SK-N-SH treated with all-trans-retinoic acid at 6 μM for 48 hours (cell line): ENCODE results near the gene PHKA1.

Experiments
- ATAC-seq: fragments of 200-7000 bp; cut with Tn5 transposase; 3 replicates; pipeline ENCODE4 v1.9.1; 2020; ENCODE audit warnings: mild to moderate bottlenecking, moderate library complexity
- CSDC2 ChIP-seq: fragments of 250-450 bp; sonication (Bioruptor Pico); IDR thresholded peaks from 2 replicates; pipeline ENCODE4 v1.5.0; 2020; ENCODE audit warnings: mild to moderate bottlenecking, moderate library complexity
- ESRRG ChIP-seq: fragments of 250-450 bp; sonication (Bioruptor Pico); IDR thresholded peaks from 2 replicates; pipeline ENCODE4 v1.6.1; 2021; ENCODE audit warnings: mild to moderate bottlenecking
- GLIS3 ChIP-seq: fragments of 250-450 bp; sonication (Bioruptor Pico); IDR thresholded peaks from 2 replicates; pipeline ENCODE4 v1.5.0; 2020; ENCODE audit warnings: mild to moderate bottlenecking, moderate library complexity
- ISL1 ChIP-seq: fragments of 250-450 bp; sonication (Bioruptor Pico); IDR thresholded peaks from 2 replicates; pipeline ENCODE4 v2.1.2; 2022; ENCODE audit warnings: mild to moderate bottlenecking, moderate library complexity
- PPARA ChIP-seq: fragments of 250-450 bp; sonication (Bioruptor Pico); IDR thresholded peaks from 2 replicates; pipeline ENCODE4 v1.5.0; 2020; ENCODE audit warnings: mild to moderate bottlenecking, borderline replicate concordance
- RARB ChIP-seq: fragments of 250-450 bp; sonication (Bioruptor Pico); IDR thresholded peaks from 2 replicates; pipeline ENCODE4 v1.8.0; 2021; ENCODE audit warnings: mild to moderate bottlenecking, moderate library complexity
- SNAI2 ChIP-seq: fragments of 250-450 bp; sonication (Bioruptor Pico); IDR thresholded peaks from 2 replicates; pipeline ENCODE4 v1.5.0; 2020; ENCODE audit warnings: mild to moderate bottlenecking, moderate library complexity
- TCF4 ChIP-seq: fragments of 250-450 bp; sonication (Bioruptor Pico); IDR thresholded peaks from 2 replicates; pipeline ENCODE4 v1.8.0; 2021; ENCODE audit warnings: mild to moderate bottlenecking, moderate library complexity, borderline replicate concordance
- TOX ChIP-seq: fragments of 250-450 bp; sonication (Bioruptor Pico); IDR thresholded peaks from 2 replicates; pipeline ENCODE4 v1.8.0; 2021; ENCODE audit warnings: mild to moderate bottlenecking, moderate library complexity, borderline replicate concordance
- ZC3H10 ChIP-seq: fragments of 250-450 bp; sonication (Bioruptor Pico); IDR thresholded peaks from 2 replicates; pipeline ENCODE4 v1.5.1; 2021; ENCODE audit warnings: mild to moderate bottlenecking, moderate library complexity
- ZFP30 ChIP-seq: fragments of 450-650 bp; formaldehyde crosslinking; IDR thresholded peaks from 2 replicates; pipeline ENCODE4 v1.5.0; 2022; ENCODE audit warnings: mild to moderate bottlenecking, moderate library complexity
- ZNF565 ChIP-seq: fragments of 450-650 bp; formaldehyde crosslinking; conservative IDR thresholded peaks from 2 replicates; pipeline ENCODE4 v1.5.0; 2020; ENCODE audit warnings: low read depth, mild to moderate bottlenecking, moderate library complexity
- ZNF70 ChIP-seq: fragments of 450-650 bp; formaldehyde crosslinking; IDR thresholded peaks from 2 replicates; pipeline ENCODE4 v1.5.0; 2020; ENCODE audit warnings: mild to moderate bottlenecking, moderate library complexity
- ZNF8 ChIP-seq: fragments of 450-650 bp; formaldehyde crosslinking; IDR thresholded peaks from 2 replicates; pipeline ENCODE4 v1.5.0; 2020; ENCODE audit warnings: mild to moderate bottlenecking, moderate library complexity
- TF ChIP-seq, protein P1 (sequence below): fragments of 250-450 bp; sonication (Bioruptor Pico); IDR thresholded peaks from 2 replicates; pipeline ENCODE4 v1.5.0; 2020; ENCODE audit warnings: mild to moderate bottlenecking, moderate library complexity
- TF ChIP-seq, protein P2 (sequence below): fragments of 250-450 bp; sonication (Bioruptor Pico); IDR thresholded peaks from 2 replicates; pipeline ENCODE4 v1.5.1; 2020; ENCODE audit warnings: low read depth, mild to moderate bottlenecking, moderate library complexity
- TF ChIP-seq, protein P3 (sequence below): fragments of 250-450 bp; sonication (Bioruptor Pico); IDR thresholded peaks from 2 replicates; pipeline ENCODE4 v1.8.0; 2021; ENCODE audit warnings: low read depth, mild to moderate bottlenecking, moderate library complexity, borderline replicate concordance
- TF ChIP-seq, protein P4 (sequence below): fragments of 250-450 bp; sonication (Bioruptor Pico); IDR thresholded peaks from 2 replicates; pipeline ENCODE4 v1.5.1; 2021; ENCODE audit warnings: mild to moderate bottlenecking, moderate library complexity
- TF ChIP-seq, protein P5 (sequence below): fragments of 250-450 bp; sonication (Bioruptor Pico); IDR thresholded peaks from 2 replicates; pipeline ENCODE4 v1.8.0; 2020; ENCODE audit warnings: mild to moderate bottlenecking, moderate library complexity, borderline replicate concordance

The PHKA1 gene

DNA sequence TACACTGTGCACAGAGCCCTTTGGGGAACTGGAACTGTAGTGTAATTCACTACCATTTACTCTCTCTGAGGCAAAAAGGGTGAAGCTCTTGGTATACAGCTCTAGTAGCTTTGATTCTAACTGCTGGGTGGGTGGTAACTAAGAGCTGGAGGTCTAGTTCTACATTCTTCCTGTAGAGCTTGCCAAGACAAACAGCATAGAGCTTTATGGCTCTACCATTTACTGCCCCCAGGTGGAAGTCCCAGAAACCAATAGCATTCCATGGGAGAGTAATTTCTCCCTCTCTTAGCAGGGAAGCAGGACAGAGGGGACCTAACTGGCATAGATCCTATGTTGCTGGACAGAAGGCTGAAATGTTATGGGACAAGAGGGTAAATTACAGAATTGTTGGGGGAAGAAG lies 168.1 kb downstream of the PHKA1 start (continued):
- TF ChIP-seq, protein P1, sequence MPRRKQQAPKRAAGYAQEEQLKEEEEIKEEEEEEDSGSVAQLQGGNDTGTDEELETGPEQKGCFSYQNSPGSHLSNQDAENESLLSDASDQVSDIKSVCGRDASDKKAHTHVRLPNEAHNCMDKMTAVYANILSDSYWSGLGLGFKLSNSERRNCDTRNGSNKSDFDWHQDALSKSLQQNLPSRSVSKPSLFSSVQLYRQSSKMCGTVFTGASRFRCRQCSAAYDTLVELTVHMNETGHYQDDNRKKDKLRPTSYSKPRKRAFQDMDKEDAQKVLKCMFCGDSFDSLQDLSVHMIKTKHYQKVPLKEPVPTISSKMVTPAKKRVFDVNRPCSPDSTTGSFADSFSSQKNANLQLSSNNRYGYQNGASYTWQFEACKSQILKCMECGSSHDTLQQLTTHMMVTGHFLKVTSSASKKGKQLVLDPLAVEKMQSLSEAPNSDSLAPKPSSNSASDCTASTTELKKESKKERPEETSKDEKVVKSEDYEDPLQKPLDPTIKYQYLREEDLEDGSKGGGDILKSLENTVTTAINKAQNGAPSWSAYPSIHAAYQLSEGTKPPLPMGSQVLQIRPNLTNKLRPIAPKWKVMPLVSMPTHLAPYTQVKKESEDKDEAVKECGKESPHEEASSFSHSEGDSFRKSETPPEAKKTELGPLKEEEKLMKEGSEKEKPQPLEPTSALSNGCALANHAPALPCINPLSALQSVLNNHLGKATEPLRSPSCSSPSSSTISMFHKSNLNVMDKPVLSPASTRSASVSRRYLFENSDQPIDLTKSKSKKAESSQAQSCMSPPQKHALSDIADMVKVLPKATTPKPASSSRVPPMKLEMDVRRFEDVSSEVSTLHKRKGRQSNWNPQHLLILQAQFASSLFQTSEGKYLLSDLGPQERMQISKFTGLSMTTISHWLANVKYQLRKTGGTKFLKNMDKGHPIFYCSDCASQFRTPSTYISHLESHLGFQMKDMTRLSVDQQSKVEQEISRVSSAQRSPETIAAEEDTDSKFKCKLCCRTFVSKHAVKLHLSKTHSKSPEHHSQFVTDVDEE (CRISPR knock-in tag): no peak
- no peak for TF ChIP-seq ZNF565 (CRISPR knock-in tag)

DNA sequence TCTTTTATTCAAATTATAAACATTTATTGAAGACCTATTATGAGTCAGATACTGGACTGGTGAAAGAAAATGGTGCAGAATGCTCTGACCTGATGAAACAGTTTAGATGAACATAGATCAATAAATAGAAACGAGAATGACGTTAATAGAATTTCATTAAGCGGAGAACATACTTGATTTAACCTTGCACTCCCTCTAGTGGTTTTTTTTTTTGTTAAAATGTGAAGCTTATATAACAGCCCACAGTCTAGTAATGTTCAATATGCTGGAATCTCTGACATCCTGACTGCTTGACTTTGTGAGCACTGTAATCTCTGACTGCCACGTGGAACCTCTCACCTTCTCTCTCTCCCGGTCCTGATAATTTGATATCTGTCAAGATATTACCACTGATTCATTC lies 173.8 kb downstream of the PHKA1 start:
- ATAC-seq: peak; percentile 87
- no peak for TF ChIP-seq SNAI2 (CRISPR knock-in tag)
- no peak for TF ChIP-seq GLIS3
- TF ChIP-seq, protein P2, sequence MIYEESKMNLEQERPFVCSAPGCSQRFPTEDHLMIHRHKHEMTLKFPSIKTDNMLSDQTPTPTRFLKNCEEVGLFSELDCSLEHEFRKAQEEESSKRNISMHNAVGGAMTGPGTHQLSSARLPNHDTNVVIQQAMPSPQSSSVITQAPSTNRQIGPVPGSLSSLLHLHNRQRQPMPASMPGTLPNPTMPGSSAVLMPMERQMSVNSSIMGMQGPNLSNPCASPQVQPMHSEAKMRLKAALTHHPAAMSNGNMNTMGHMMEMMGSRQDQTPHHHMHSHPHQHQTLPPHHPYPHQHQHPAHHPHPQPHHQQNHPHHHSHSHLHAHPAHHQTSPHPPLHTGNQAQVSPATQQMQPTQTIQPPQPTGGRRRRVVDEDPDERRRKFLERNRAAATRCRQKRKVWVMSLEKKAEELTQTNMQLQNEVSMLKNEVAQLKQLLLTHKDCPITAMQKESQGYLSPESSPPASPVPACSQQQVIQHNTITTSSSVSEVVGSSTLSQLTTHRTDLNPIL (CRISPR knock-in tag): no peak
- no peak for TF ChIP-seq ZNF8
- no peak for TF ChIP-seq ZC3H10 (CRISPR knock-in tag)
- TF ChIP-seq RARB (CRISPR knock-in tag): no peak
- TF ChIP-seq PPARA (CRISPR knock-in tag): no peak
- no peak for TF ChIP-seq ISL1 (CRISPR knock-in tag)
- no peak for TF ChIP-seq TCF4 (CRISPR knock-in tag)

DNA sequence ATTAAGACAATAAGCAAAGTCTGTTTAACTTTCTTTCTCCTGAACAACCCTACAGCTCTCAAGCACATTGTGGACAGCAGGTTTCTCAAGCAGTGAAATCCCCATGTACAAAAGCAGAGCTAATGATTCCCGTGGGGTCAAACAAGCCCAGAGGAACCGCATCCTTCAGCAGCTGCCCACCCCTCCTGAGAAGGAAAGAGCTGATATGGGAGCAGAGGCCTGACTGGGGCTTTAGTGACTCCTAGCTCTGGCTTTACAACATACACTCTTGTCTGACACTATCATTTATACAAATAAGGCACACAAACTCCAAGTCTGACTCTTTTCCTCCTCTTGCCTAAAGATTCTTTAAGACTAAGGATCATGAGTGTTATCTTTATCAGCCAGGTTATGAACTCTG lies 174.3 kb downstream of the PHKA1 start:
- TF ChIP-seq ISL1 (CRISPR knock-in tag) (no peak), PPARA (CRISPR knock-in tag) (no peak), GLIS3 (no peak), ZNF70 (CRISPR knock-in tag) (no peak), TCF4 (CRISPR knock-in tag) (no peak), CSDC2 (no peak), ESRRG (CRISPR knock-in tag) (no peak), ZNF565 (CRISPR knock-in tag) (no peak)
- TF ChIP-seq, protein P3, sequence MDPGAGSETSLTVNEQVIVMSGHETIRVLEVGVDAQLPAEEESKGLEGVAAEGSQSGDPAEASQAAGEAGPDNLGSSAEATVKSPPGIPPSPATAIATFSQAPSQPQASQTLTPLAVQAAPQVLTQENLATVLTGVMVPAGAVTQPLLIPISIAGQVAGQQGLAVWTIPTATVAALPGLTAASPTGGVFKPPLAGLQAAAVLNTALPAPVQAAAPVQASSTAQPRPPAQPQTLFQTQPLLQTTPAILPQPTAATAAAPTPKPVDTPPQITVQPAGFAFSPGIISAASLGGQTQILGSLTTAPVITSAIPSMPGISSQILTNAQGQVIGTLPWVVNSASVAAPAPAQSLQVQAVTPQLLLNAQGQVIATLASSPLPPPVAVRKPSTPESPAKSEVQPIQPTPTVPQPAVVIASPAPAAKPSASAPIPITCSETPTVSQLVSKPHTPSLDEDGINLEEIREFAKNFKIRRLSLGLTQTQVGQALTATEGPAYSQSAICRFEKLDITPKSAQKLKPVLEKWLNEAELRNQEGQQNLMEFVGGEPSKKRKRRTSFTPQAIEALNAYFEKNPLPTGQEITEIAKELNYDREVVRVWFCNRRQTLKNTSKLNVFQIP (CRISPR knock-in tag): no peak
- TF ChIP-seq, protein P1 (CRISPR knock-in tag): no peak
- TF ChIP-seq, protein P4, sequence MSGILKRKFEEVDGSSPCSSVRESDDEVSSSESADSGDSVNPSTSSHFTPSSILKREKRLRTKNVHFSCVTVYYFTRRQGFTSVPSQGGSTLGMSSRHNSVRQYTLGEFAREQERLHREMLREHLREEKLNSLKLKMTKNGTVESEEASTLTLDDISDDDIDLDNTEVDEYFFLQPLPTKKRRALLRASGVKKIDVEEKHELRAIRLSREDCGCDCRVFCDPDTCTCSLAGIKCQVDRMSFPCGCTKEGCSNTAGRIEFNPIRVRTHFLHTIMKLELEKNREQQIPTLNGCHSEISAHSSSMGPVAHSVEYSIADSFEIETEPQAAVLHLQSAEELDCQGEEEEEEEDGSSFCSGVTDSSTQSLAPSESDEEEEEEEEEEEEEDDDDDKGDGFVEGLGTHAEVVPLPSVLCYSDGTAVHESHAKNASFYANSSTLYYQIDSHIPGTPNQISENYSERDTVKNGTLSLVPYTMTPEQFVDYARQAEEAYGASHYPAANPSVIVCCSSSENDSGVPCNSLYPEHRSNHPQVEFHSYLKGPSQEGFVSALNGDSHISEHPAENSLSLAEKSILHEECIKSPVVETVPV (CRISPR knock-in tag): no peak
- no peak for ATAC-seq

DNA sequence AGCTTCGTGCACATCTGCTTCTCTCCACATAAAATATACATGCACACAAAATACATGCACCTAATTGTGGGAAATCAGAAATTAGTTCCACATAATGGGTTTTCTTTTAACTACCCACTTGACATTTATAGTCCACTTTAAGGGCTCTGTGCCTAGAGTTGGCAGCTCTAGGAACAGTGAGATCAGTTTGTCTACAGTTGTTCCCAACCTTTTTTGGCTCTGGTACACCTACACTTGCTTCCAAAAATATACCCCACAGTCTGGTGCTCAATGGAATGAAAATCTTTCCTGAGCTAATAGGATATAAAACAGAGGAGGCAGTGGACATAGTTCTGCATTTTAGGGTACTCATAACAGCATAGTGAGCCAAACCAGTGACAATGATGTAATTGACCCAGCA lies 177.6 kb downstream of the PHKA1 start:
- TF ChIP-seq, protein P2 (CRISPR knock-in tag): no peak
- TF ChIP-seq ZC3H10 (CRISPR knock-in tag): no peak
- TF ChIP-seq ESRRG (CRISPR knock-in tag): no peak
- TF ChIP-seq ZNF8: no peak
- TF ChIP-seq ZFP30 (CRISPR knock-in tag): no peak
- TF ChIP-seq GLIS3: no peak
- no peak for TF ChIP-seq CSDC2
- no peak for TF ChIP-seq TOX
- no peak for TF ChIP-seq PPARA (CRISPR knock-in tag)
- no peak for TF ChIP-seq ZNF565 (CRISPR knock-in tag)
- no peak for TF ChIP-seq TCF4 (CRISPR knock-in tag)
- TF ChIP-seq, protein P5, sequence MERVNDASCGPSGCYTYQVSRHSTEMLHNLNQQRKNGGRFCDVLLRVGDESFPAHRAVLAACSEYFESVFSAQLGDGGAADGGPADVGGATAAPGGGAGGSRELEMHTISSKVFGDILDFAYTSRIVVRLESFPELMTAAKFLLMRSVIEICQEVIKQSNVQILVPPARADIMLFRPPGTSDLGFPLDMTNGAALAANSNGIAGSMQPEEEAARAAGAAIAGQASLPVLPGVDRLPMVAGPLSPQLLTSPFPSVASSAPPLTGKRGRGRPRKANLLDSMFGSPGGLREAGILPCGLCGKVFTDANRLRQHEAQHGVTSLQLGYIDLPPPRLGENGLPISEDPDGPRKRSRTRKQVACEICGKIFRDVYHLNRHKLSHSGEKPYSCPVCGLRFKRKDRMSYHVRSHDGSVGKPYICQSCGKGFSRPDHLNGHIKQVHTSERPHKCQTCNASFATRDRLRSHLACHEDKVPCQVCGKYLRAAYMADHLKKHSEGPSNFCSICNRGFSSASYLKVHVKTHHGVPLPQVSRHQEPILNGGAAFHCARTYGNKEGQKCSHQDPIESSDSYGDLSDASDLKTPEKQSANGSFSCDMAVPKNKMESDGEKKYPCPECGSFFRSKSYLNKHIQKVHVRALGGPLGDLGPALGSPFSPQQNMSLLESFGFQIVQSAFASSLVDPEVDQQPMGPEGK (CRISPR knock-in tag): no peak
- TF ChIP-seq SNAI2 (CRISPR knock-in tag): no peak

More for the DNA sequence above, 177.6 kb downstream of the PHKA1 start:
- no peak for ATAC-seq
